Lower leg skin (tissue), 3 donors: Measurements from ENCODE around the gene ANKRD6.

ENCODE experiments used
- CTCF ChIP-seq, 3 donors: fragments of 450-650 bp; IDR thresholded peaks; one replicate each; pipeline ENCODE4 v1.5.1; 2016; ENCODE audit warnings: antibody characterized with exemption in 3 of 3, mild to moderate bottlenecking in 3 of 3, moderate library complexity in 2 of 3
- POLR2A ChIP-seq, 2 donors: fragments of 450-650 bp; IDR thresholded peaks; one replicate each; pipeline ENCODE4 v1.6.1; 2016 to 2017; ENCODE audit warnings: antibody characterized with exemption in 2 of 2, mild to moderate bottlenecking in 1 of 2, moderate library complexity in 1 of 2

- no peak for TF ChIP-seq CTCF (IDR thresholded peaks at IDR 0.05)
- TF ChIP-seq POLR2A (IDR thresholded peaks at IDR 0.05) = no peak
Measured at GRCh38 chr6:89492025-89492640, 59.2 kb downstream of the ANKRD6 start.
